GM18861 (cell line): Measurements from ENCODE around the gene HIC2.
"Not testable (repeated sequence)": the region's sequence is repeated elsewhere in the genome, so short reads cannot be mapped to it uniquely, and the experiment has no call there.

Source experiments
- ATAC-seq: cut with Tn5 transposase; IDR thresholded peaks from one replicate; pipeline ENCODE4 v1.9.1; 2021; ENCODE audit not compliant: unreplicated experiment

The HIC2 gene

GRCh38 chr22:21490556-21490955 lies 73.4 kb downstream of the HIC2 start:
- ATAC-seq: not testable (repeated sequence)

- not testable (repeated sequence) for ATAC-seq
Measured at GRCh38 chr22:21492271-21492670, 75.1 kb downstream of the HIC2 start.

GRCh38 chr22:21493789-21494782 lies 76.9 kb downstream of the HIC2 start:
- not testable (repeated sequence) for ATAC-seq

- ATAC-seq: not testable (repeated sequence)
Measured at GRCh38 chr22:21497984-21498383, 80.8 kb downstream of the HIC2 start.

GRCh38 chr22:21498489-21498888 lies 81.3 kb downstream of the HIC2 start:
- not testable (repeated sequence) for ATAC-seq

- ATAC-seq: not testable (repeated sequence)
Measured at GRCh38 chr22:21499623-21500506, 82.7 kb downstream of the HIC2 start.
